ENCODE data around the gene KCNJ2.

KCNJ2 gene

GRCh38 chr17:70201872-70202419 lies 32.6 kb downstream of the KCNJ2 start:
- TF ChIP-seq, protein P1, sequence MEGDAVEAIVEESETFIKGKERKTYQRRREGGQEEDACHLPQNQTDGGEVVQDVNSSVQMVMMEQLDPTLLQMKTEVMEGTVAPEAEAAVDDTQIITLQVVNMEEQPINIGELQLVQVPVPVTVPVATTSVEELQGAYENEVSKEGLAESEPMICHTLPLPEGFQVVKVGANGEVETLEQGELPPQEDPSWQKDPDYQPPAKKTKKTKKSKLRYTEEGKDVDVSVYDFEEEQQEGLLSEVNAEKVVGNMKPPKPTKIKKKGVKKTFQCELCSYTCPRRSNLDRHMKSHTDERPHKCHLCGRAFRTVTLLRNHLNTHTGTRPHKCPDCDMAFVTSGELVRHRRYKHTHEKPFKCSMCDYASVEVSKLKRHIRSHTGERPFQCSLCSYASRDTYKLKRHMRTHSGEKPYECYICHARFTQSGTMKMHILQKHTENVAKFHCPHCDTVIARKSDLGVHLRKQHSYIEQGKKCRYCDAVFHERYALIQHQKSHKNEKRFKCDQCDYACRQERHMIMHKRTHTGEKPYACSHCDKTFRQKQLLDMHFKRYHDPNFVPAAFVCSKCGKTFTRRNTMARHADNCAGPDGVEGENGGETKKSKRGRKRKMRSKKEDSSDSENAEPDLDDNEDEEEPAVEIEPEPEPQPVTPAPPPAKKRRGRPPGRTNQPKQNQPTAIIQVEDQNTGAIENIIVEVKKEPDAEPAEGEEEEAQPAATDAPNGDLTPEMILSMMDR (IDR thresholded peaks at IDR 0.05; ENCODE audit: low read depth, low read length), result no peak
- no peak overlapping the region for H3K4me3 ChIP-seq (ENCODE audit: low read depth, low read length)

DNA sequence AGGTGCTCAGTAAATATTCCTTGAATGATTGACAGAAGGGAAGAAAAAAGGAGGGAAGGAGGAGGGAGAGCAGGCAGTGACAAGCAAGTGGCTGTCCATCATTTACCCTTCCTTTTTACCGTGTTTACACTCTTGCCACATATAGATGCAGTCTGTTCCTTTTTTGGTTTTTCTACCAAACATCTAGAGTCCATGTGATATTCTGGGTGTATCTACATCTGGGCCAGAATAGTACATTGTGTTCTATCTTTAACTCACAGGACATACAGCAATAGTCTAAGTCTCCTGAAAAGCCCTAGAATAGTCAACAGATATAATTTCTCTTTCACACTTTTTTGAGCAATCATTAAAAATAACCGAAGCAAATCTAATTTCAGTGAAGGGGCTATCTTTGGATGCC lies 33.5 kb downstream of the KCNJ2 start:
- TF ChIP-seq, protein P1 (IDR thresholded peaks at IDR 0.05; ENCODE audit: low read depth, low read length), result no peak
- H3K4me3 ChIP-seq (ENCODE audit: low read depth, low read length), result no peak overlapping the region

DNA sequence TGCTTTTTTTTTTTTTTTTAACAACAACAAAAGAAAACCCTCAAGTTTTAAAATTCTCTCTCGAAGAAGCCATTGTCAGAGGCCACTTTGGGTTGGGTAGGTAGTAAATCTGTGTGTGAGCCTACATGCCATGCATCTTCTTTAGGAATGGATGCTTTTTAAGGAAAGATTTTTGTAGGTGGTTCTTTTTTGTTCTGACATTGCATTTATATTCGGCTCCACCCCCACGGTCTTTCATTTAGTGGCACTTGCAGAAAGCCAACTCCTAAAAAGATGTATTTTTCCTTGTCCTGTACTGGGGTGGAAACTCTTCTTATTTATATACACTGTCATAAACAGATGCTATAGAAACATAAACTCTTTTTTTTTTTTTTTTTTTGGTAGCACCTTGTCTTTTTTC lies 35.1 kb downstream of the KCNJ2 start:
- TF ChIP-seq, protein P1 (IDR thresholded peaks at IDR 0.05; ENCODE audit: low read depth, low read length), result no peak
- H3K4me3 ChIP-seq (ENCODE audit: low read depth, low read length), result no peak overlapping the region

- TF ChIP-seq, protein P1 (IDR thresholded peaks at IDR 0.05; ENCODE audit: low read depth, low read length), result no peak
- no peak overlapping the region for H3K4me3 ChIP-seq (ENCODE audit: low read depth, low read length)
These were observed 36.1 kb downstream of the KCNJ2 start for GRCh38 chr17:70205401-70205800.

GRCh38 chr17:70206361-70207010 lies 37.2 kb downstream of the KCNJ2 start:
- TF ChIP-seq, protein P1 (IDR thresholded peaks at IDR 0.05; ENCODE audit: low read depth, low read length), result no peak
- H3K4me3 ChIP-seq (ENCODE audit: low read depth, low read length), result no peak overlapping the region

DNA sequence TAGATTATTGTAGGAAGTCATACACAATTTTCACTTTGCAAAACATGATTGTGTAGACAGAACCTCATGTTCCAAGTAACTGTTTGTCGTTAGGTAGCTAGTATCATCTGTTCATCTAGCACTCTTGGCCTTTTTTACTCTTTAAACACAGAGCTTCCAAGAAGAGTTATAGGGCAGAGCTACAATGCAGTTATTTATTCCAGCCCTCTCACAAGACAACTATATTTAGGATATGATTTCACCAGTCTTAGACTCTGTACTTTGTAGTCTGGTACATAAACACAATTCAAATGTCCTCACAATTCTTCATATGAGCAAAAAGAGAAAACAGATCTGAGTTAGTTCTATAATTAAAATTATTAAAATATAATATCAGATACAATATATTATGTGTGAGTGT lies 37.9 kb downstream of the KCNJ2 start:
- TF ChIP-seq, protein P1 (IDR thresholded peaks at IDR 0.05; ENCODE audit: low read depth, low read length), result no peak
- H3K4me3 ChIP-seq (ENCODE audit: low read depth, low read length), result no peak overlapping the region

DNA sequence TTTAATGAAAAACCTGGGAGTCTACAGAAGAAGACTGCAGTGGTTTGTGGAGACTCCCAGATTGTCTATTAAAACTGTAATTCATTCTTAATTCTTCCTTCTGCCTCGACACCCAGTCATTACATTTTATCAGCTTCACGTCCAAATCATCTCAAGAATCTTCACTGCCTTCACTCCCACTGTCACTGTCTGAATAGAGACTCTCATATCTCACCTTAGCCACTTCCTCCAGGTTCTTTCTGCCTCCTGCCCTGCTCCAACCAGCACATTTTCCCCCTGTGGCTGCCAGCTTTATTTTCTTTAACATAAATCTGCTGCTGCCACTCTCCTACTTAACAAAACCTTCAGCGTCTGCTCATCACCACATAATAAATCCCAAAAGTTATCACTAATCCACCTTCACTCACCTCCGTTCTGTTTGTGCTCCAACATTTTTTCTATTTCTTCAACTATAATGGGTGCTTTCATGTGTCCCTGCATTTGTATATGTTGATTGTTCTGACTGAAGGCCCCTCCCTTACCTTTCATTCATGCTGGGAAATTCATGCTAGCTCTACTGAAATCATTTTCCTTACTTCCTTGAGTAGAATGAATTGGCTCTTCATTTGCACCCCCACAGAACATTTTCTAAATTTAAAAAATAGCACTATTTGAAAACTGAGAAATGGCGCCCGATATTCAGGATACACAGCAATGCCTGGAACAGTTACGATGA lies 38.9 kb downstream of the KCNJ2 start:
- TF ChIP-seq, protein P1 (IDR thresholded peaks at IDR 0.05; ENCODE audit: low read depth, low read length), result no peak
- no peak overlapping the region for H3K4me3 ChIP-seq (ENCODE audit: low read depth, low read length)

All from WI38 (cell line).